NCI-H1417 treated with DMSO at 0.1 percent for 48 hours (cell line): ENCODE results near the gene IKZF4.

Experiments
- DNase-seq: peaks from one replicate; lab custom pipeline; 2025; lab: John Stamatoyannopoulos, UW

The IKZF4 gene

DNA sequence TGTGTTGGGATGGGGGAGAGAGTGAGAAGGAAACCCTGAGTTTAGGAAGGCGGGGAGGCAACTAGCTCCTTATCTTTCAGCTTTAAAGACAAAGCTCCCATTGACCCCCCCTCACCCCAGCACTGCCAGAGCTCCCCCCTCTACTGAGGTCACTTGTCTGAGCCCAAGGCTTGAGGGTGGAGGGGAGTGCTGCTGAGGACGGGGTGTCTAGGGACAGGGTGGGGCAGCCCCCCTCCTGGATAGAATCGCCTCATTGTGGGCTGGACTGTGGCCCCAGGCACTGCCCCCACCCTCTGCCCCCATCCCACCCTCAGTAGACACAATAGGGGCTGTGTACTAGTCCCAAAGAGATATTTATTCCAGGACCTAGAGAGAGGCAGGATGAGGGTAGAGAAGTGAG is 62.1 kb downstream of the IKZF4 start:
- DNase-seq, result no peak

DNA sequence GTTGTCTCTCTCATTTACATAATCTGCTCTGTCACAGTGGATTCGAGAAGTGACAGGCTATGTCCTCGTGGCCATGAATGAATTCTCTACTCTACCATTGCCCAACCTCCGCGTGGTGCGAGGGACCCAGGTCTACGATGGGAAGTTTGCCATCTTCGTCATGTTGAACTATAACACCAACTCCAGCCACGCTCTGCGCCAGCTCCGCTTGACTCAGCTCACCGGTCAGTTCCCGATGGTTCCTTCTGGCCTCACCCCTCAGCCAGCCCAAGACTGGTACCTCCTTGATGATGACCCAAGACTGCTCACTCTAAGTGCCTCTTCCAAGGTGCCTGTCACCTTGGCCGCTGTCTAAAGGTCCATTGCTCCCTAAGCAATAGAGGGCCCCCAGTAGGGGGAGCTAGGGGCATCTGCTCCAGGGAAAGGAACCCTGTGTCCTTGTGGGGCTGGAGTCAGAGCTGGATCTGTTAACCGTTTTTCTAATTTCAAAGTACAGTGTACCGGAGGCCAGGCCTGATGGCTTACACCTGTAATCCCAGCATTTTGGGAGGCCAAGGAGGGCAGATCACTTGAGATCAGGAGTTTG is 64.2 kb downstream of the IKZF4 start:
- DNase-seq, result no peak

DNA sequence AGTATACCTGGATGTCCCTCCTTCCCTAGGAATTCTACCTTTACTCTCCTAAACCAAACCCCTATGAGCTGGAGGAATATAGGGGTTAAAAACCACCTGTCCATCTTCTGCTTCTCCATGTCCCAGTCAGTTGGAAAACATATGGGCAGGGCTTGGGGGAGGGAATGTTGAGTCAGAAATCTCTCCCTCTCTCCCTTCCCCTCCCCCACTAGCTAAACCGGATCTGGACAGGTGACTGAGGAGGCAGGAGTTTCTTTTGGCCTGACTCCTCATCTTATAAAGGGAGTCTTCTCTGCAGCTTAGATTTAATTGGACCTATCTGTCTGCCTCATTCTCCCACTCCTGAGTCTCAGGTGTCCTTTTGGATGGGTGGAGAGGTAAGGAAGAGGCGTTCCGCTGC is 65.3 kb downstream of the IKZF4 start:
- no peak for DNase-seq

DNA sequence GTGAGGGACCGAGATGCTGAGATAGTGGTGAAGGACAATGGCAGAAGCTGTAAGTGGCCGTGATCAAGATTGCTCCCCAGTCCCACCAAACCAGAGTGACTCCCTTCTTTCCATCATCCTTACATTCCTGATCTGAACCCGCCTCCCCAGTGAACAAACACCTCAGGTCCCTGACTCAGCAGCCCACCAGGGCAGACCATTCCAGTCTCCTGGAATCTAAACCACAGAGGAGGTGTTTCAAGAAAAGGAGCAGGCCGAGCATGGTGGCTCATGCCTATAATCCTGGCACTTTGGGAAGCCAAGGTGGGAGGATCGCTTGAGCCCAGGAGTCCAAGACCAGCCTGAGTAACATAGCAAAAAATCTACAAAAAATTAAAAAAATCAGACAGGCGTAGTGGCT is 65.8 kb downstream of the IKZF4 start:
- DNase-seq, result no peak

DNA sequence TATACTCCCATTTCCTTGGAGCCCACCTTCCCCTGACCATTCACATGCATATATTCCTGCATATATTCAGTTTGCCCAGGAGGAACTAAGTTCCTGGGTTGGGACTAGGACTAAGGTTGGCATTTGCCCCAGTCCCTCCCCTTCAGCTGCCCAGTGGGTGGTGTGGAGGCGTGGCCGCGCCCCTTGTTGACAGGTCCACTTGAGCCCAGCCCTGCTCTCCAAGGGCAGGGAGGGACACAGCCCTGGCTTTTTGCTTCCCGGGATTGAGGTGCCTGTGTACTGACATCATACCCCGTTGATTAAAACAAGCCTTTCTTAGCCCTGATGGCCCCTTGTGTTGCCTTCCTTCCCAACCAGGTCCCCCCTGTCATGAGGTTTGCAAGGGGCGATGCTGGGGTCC is 66.4 kb downstream of the IKZF4 start:
- DNase-seq, result no peak
